ENCODE results near the gene PHLDB1. TPM values are rescaled to one million over a fixed set of nuclear protein-coding genes. Genes with fewer than 3 reads are reported as not detected.

The PHLDB1 gene
- total RNA-seq, 1 experiment from 2014 or later: 36.2 TPM

DNA sequence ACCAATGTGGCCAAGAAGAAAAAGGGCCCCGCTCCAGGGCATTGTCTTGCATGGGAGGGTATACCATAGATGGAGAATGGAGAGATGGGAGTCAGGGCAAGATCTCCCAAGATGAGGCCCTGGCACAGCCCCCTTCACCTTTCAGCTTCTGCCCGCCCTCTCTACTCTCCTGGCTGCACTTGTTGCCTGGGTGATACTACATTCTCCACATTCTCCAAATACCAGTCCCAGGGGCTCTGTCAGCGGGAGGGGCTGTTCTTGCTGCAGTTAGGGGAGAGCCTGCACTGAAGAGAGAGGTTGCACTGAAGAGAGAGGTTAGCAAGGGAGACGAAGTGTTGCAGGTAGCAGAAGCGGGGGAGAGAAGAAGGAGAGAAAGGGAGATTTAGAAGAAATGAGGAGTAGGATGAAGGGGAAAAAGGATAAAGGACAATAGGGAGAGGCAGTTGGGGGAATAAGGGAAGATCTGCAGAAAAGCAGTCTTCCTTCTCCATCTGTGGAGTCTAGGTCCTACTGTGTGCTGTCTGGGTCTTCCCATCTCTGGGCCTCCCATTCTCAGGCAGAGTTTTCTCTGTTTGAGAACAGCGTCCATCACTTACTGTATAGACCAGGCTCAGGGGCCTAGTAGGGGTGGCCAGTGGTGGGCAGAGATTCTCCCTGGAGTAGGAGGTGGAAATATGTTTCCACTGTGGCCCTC is 8.0 kb downstream of the PHLDB1 start:
- CTCF ChIA-PET: interaction anchor here (1.5 kb wide), 1 partner anchor 9 kb away, joined by 4 read pairs; no protein-coding TSS in a partner anchor
- POLR2A ChIA-PET: no interaction called here
- TF ChIP-seq, protein P1, sequence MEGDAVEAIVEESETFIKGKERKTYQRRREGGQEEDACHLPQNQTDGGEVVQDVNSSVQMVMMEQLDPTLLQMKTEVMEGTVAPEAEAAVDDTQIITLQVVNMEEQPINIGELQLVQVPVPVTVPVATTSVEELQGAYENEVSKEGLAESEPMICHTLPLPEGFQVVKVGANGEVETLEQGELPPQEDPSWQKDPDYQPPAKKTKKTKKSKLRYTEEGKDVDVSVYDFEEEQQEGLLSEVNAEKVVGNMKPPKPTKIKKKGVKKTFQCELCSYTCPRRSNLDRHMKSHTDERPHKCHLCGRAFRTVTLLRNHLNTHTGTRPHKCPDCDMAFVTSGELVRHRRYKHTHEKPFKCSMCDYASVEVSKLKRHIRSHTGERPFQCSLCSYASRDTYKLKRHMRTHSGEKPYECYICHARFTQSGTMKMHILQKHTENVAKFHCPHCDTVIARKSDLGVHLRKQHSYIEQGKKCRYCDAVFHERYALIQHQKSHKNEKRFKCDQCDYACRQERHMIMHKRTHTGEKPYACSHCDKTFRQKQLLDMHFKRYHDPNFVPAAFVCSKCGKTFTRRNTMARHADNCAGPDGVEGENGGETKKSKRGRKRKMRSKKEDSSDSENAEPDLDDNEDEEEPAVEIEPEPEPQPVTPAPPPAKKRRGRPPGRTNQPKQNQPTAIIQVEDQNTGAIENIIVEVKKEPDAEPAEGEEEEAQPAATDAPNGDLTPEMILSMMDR (IDR thresholded peaks at IDR 0.05; ENCODE audit: unreplicated experiment): no peak
- no peak for DNase-seq (ENCODE audit: unreplicated experiment)
- H3K27ac Mint-ChIP-seq (ENCODE audit: low read depth, unreplicated experiment): peak overlapping the region; percentile 83
- no peak overlapping the region for H3K4me3 Mint-ChIP-seq (ENCODE audit: unreplicated experiment)
- intact Hi-C loops (cut with micrococcal nuclease): no loop called here
- no TSS peak for BruUV-seq (replicated peaks)
- H3K27me3 Mint-ChIP-seq (ENCODE audit: insufficient read depth, unreplicated experiment): no peaks in the 10 kb centered on the region
- peaks cover 13% of the 10 kb centered on the region for H3K36me3 Mint-ChIP-seq (ENCODE audit: insufficient read depth, unreplicated experiment)
- H3K9me3 Mint-ChIP-seq (ENCODE audit: unreplicated experiment): no peaks in the 10 kb centered on the region
- H3K4me1 Mint-ChIP-seq (ENCODE audit: insufficient read depth, unreplicated experiment): peaks cover 30% of the 10 kb centered on the region

DNA sequence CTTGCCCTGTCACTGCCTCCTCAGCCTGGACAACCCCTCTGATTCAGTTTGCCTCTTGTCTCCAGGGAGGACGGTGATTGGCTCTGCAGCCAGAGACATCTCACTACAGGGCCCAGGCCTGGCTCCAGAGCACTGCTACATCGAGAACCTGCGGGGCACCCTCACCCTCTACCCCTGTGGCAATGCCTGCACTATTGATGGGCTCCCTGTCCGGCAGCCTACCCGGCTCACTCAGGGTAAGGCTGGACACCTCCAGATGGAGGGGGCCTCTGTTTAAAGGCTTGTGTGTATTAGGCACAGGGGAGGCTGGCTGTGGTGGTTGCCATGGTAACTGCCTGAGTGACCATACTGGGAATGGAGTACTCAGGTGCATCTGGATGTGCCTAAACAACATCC is 8.6 kb downstream of the PHLDB1 start:
- TF ChIP-seq, protein P1 (IDR thresholded peaks at IDR 0.05; ENCODE audit: unreplicated experiment): no peak
- H3K9me3 Mint-ChIP-seq (ENCODE audit: unreplicated experiment): no peaks in the 10 kb centered on the region
- no peaks in the 10 kb centered on the region for H3K27me3 Mint-ChIP-seq (ENCODE audit: insufficient read depth, unreplicated experiment)
- no peak for DNase-seq (ENCODE audit: unreplicated experiment)
- intact Hi-C loops (cut with micrococcal nuclease): no loop called here
- H3K4me1 Mint-ChIP-seq (ENCODE audit: insufficient read depth, unreplicated experiment): peaks cover 36% of the 10 kb centered on the region
- peaks cover 13% of the 10 kb centered on the region for H3K36me3 Mint-ChIP-seq (ENCODE audit: insufficient read depth, unreplicated experiment)
- POLR2A ChIA-PET: no interaction called here
- BruUV-seq (replicated peaks): no TSS peak
- no peak overlapping the region for H3K27ac Mint-ChIP-seq (ENCODE audit: low read depth, unreplicated experiment)
- H3K4me3 Mint-ChIP-seq (ENCODE audit: unreplicated experiment): no peak overlapping the region
- CTCF ChIA-PET: interaction anchor here (0.8 kb wide), 1 partner anchor 40 kb away, joined by 3 read pairs; no protein-coding TSS in a partner anchor

DNA sequence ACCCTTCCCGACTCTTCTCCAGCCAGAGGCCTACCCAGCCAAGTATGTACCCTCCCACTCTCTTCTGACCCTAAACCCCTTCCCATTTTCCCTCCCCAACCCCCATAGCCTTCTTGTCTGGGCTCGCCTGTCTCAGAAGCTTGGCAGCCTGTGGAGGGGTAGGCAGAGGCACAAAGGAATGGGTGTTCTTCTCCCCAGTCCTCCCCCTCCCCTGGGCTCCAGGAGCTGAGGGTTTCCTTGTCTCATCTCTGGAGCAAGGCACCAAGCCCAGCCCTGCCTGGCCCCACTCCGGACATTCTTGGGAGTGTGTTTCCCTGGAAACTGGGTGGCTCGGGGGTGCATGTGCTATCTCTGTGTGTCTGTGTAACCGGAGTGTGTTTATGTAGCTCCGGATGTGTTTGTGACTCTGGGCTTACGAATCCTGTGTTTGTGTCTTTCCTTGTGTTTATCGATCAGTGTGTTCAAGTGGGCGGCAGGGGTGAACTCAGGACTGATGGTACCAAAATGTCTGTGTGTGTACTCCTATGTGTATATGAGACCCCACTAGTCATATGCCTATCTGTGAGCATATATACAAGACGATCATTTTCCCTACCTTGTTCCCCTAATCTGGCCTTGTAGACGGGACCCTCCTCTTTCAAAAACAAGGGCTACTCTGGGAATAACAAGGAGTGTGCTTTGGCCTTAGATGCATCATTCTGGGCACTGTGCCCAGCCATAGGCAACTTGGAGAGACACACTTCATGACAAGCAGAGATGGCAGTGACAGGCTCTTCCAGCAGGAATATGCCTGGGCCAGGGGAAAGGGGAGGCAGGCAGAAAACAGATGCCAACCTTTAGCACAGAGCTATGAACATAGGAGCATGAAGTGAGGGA is 10.9 kb downstream of the PHLDB1 start:
- peak; percentile 59 for DNase-seq (ENCODE audit: unreplicated experiment)
- intact Hi-C loops (cut with micrococcal nuclease): no loop called here
- no peak overlapping the region for H3K4me3 Mint-ChIP-seq (ENCODE audit: unreplicated experiment)
- TF ChIP-seq, protein P1 (IDR thresholded peaks at IDR 0.05; ENCODE audit: unreplicated experiment): no peak
- ChIA-PET CTCF (interaction anchor here (0.6 to 3.7 kb wide), 5 partner anchors 9 to 579 kb away, joined by 3 to 20 read pairs (median 5); partner anchors contain the start of gene PHLDB1), POLR2A (interaction anchor here (0.5 to 10.3 kb wide), 4 partner anchors 12 to 308 kb away, joined by 3 to 113 read pairs (median 4); partner anchors contain the start of genes BCL9L and PHLDB1)
- H3K36me3 Mint-ChIP-seq (ENCODE audit: insufficient read depth, unreplicated experiment): peaks cover 13% of the 10 kb centered on the region
- no peaks in the 10 kb centered on the region for H3K27me3 Mint-ChIP-seq (ENCODE audit: insufficient read depth, unreplicated experiment)
- no peaks in the 10 kb centered on the region for H3K9me3 Mint-ChIP-seq (ENCODE audit: unreplicated experiment)
- BruUV-seq (replicated peaks): no TSS peak
- H3K4me1 Mint-ChIP-seq (ENCODE audit: insufficient read depth, unreplicated experiment): peaks cover 53% of the 10 kb centered on the region
- peak overlapping the region; percentile 26 for H3K27ac Mint-ChIP-seq (ENCODE audit: low read depth, unreplicated experiment)

DNA sequence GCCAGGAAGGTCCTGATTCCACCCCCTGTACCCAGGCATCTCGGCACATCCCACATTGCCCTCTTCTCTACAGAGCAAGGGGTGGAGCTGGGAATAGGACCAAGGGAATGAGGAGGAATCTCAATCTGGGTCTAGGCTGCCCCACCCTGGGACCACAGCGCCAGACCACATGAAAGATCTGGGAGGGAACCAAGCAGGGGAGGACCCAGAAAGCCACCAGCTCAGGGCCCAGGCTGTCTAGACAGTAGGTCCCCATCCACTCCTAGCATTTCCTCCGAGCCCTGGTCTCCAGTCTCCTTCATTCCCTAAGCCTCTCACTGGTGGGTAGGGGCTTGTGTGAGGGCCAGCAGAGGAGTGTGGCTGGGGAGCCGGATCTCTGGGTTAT is 11.6 kb downstream of the PHLDB1 start:
- H3K9me3 Mint-ChIP-seq (ENCODE audit: unreplicated experiment): no peaks in the 10 kb centered on the region
- H3K27ac Mint-ChIP-seq (ENCODE audit: low read depth, unreplicated experiment): peak overlapping the region; percentile 26
- POLR2A ChIA-PET: interaction anchor here (0.9 to 10.3 kb wide), 3 partner anchors 12 to 18 kb away, joined by 3 to 113 read pairs (median 4); partner anchors contain the start of gene PHLDB1
- H3K36me3 Mint-ChIP-seq (ENCODE audit: insufficient read depth, unreplicated experiment): peaks cover 13% of the 10 kb centered on the region
- CTCF ChIA-PET: interaction anchor here (0.7 to 3.7 kb wide), 7 partner anchors 8 to 338 kb away, joined by 3 to 20 read pairs (median 5); partner anchors contain the start of gene PHLDB1
- BruUV-seq (replicated peaks): no TSS peak
- intact Hi-C loops (cut with micrococcal nuclease): no loop called here
- no peak overlapping the region for H3K4me3 Mint-ChIP-seq (ENCODE audit: unreplicated experiment)
- no peaks in the 10 kb centered on the region for H3K27me3 Mint-ChIP-seq (ENCODE audit: insufficient read depth, unreplicated experiment)
- DNase-seq (ENCODE audit: unreplicated experiment): peak; percentile 46
- peaks cover 59% of the 10 kb centered on the region for H3K4me1 Mint-ChIP-seq (ENCODE audit: insufficient read depth, unreplicated experiment)
- TF ChIP-seq, protein P1 (IDR thresholded peaks at IDR 0.05; ENCODE audit: unreplicated experiment): no peak

All from MCF 10A (cell line).